GM18502 (cell line): ENCODE data around the gene TMEM235.

ENCODE experiments used
- ATAC-seq: cut with Tn5 transposase; IDR thresholded peaks from one replicate; pipeline ENCODE4 v1.9.1; 2021; ENCODE audit warnings: mild to moderate bottlenecking; ENCODE audit not compliant: unreplicated experiment, poor library complexity

The TMEM235 gene

DNA sequence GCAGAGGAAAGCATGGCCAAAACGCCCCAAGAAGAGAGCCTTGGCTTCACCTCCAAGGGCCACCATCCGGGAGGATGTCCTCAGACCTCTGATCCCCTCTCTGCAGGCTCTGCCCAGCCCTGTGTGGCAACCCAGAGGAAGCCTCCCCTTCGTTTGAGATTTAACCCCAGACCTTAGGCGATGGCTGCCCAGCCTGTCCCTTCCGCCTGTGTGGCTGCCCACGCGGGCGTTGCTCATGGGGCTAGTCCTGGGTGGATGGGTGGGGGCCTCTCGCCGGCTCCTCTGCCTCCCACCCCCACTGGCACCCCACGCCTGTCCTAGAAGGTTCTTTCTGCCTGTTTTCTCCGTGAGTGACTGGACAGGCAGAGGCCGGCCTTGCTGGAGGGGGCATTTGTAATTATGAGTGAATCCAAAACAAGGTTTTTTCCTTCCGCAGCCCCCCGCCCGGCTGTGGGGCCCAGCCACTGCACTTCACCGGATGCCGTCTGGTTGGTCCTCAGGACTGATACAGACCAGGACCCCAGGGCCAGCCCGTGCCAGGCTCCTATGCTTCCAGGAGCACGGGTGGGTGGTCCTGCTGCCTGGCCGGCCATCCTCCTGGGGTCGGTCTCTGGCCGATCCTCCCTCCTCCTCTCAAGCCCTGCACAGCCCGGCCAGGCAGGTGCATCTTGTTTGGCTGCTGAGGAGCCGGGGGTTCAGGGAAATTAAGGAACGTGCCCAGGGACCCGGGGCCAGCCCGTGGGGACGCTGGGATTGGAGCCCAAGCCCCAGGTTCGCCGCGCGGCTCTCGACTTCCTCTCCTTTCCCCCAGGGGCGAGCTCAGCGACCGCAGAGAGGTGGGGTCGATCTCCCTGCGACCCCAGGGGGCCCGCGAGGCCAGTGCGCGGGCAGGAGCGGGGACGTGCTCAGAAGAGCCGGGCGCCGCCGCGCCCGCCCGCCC, at the start of gene TMEM235:
Gene TMEM235 (plus strand): TSS at position 636 of the 940 bp plus-strand sequence. CDS start 393 bp downstream, outside the sequence.
- no peak for ATAC-seq

DNA sequence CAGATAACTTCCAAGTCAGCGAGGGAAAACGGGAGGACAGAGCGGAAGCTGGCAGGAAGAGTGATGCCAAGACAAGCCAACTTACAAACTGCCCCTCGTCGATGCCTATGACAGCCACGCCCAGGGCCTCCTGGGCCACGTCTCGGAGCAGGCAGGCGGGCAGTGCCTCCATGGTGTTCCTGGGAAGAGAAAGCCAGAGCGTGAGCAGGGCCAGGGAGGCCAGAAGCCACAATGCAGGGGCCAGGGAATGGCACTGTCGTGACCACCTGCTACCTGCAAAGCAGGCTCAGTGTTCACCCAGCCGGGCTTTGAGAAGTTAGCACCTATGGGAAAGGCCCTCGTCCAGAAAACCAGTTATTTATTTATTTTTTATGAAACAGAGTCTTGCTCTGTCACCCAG, 48.9 kb upstream of the TMEM235 start:
- ATAC-seq = no peak

DNA sequence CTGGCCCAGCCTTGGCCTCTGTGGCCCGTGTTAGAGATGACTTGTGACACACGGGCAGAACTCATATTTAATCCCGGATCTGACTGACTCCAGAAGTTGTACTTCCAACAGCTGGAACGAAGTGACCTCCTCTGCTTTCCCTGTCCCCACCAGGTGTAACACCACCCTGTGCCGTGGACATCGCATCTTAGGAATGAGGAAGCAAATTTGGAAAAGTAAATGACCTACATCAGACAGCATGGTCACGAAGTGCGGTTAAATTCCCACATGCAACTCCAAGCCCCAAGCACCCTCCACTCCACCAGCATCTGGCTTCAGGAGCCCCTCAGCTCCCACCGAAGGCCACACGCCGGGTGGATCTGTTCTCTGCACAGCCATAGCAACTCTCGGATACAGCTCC, 47.5 kb upstream of the TMEM235 start:
- no peak for ATAC-seq

DNA sequence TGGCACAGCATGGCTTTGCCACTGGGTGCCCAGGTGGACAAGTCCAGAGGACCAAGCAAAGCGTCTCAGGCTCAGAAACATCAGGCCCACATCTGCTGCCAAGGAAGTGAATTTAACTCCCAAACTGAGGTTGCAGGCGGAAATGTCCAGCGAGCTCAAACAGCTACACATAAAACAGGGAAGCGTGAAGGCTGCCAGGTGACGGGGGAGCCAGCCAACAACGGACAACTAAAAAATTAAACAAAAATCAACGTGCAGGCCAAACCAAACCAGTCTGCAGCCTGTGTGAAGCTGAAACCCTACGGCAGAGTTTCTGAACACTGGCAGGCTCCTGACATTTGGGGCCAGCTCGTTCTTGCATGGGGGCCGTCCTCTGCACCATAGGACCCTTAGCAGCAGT, 47.1 kb upstream of the TMEM235 start:
- ATAC-seq = no peak

DNA sequence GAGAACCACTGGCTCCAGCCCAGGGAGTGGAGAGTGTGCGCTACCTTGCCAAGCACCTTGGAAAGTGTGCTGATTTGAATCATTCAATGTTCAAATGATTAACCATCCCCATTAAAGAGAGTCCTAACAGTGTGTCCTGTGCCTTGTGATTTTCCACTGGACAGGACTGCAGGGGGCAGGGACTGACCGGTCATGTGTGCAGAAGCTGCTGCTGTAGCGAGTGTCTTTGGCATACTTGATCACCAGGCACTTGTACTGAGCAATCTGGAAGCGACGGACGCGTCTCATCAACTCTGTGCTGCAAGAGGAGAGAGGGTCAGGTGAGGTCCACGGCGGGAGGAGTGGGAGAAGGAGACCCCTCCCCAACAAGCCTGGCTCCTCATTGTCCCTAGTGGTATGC, 46.6 kb upstream of the TMEM235 start:
- no peak for ATAC-seq

DNA sequence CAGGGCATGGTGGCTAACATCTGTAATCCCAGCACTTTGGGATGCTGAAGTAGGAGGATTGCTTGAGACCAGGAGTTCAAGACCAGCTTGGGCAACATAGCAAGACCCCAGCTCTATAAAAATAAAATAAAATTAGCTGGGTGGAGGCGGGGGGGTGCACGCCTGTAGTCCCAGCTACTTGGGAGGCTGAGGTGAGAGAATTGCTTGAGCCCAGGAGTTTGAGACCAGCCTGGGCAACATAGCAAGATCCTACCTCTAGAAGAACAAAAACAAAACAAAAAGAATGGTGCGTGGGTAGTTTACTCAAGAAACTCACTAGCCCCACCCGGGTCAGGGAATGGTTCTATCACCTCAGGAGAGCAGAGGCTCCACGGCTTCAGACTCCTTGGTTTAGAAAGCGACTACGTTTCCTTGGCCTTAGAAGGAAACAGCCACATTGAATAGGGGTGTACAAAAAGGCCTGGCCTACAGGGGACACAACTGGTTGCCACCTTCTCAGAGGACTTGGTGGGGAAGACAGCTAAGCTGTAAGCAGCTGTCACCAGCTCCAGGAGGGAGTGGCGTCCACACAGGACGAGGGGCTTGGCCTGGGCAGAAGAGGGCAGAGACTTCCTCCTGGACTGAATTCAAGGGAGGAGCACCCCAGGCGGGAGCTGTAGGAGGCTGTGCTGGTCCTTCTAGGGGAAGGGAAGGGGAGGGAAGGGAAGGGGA, 45.3 kb upstream of the TMEM235 start:
- ATAC-seq = no peak

DNA sequence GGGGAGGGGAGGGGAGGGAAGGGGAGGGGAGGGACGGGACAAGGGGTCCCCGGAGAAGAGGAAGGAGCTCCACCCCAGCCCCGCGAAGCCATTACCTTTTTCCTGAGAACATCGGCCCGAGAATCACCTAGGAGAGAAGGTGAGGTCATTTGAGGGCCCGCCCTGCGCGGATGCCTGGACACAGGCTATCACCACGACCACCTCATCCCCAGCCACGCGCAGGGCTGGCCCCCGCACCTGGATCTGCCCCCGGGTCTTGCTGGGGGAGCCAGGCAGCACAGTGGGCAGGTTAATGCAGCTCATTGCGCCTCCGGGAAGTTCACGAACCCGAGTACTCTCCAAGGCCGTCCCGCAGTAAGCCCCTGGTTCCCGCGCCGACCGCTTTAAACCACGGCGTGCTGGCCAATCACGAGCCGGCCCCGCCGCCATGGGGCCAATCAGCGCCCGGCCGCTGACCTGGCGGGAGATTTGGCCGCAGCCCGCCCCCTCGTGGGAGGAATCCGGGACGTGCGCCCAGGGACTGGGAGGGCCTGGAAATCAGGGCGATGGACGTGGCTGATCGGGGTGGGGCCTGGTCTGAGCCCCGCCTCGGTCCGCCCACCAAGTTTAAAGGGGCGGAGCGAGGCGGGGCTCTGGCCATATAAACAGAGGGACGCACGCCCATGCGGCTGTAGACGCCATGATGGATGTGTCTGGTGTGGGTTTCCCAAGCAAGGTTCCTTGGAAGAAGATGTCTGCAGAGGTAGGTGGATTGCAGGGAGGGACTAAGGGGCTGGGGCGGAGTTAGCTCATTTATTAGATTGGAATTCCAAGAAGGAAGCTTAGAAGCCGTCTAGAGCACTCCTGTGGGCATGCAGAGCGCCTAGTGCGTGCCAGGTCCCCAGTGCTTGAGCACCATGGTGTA, 44.5 kb upstream of the TMEM235 start, which contains the start of the genes AFMID and TK1:
Gene AFMID (plus strand): TSS at position 671 of the 904 bp plus-strand sequence. CDS start 9 bp downstream, at position 680.
Gene TK1 (minus strand): TSS at position 361 of the 904 bp plus-strand sequence. CDS start 58 bp downstream, at position 303.
- ATAC-seq = peak; percentile 88

DNA sequence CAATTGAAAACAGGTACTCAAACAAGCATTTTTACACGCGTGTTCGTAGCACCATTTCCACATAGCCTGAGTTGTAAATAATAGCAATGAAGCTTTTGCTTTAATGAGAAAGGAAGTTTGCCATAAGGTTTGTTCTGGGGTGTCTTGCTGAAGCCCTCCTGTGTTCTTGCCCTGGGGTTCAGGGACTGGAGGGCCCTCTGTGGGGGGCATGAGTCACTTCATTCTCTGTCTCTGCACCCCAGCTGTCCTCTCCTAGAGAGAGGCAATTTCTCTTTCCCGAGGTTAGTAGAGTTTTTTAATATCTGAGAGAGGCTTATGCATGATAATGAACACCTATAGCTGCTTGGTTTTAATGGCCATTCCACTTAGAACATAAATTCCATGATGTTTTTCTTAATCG, 34.7 kb upstream of the TMEM235 start:
- ATAC-seq = no peak

DNA sequence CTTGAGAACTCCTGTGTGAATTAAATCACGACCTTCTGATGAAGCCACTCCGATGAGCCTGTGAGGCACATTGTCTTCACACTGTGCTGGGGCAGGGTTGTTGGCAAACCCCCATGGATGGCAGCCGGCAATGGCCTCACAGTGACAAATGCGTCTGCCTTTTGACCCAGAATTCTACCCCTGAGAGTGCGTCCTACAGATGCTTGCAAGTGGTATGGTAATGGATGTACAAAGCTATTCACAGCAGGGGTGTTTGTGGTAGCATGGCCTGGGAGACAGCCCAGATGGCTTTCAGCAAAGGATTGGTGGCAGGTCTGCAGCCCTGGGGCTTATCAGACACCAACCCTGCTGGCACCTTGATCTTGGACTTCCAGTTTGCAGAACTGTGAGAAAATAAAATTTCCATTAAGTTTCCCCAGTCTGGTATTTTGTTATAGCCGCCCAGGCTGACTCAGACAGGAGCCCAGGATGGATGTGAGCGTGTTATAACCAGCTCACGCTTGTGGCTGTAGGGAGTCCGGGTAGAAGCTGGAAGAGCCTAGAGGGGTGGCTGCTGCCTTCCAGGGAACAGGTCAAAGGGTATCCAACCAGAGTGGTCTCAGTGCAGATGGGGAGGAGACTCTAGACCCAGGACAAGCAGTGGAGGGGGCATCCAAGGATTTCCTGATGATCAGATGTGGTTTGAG, 34.1 kb upstream of the TMEM235 start:
- no peak for ATAC-seq

DNA sequence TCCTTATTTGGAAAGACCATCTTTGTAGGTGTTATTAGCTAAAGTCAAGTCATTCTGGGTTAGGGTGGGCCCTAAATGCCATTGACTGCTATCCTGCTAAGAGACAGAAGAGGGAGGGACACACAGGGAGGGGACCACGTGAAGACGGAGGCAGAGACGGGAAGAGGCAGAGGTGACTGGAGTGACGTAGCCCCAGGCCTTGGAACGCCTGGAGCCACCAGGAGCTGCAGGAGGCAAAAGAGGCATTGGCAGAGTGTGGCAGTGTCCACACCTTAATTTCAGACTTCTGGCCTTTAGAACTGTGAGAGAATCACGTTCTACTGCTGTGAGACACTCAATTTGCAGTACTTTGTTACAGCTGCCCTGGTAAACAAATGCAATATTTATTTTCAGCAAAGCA, 31.0 kb upstream of the TMEM235 start:
- no peak for ATAC-seq

DNA sequence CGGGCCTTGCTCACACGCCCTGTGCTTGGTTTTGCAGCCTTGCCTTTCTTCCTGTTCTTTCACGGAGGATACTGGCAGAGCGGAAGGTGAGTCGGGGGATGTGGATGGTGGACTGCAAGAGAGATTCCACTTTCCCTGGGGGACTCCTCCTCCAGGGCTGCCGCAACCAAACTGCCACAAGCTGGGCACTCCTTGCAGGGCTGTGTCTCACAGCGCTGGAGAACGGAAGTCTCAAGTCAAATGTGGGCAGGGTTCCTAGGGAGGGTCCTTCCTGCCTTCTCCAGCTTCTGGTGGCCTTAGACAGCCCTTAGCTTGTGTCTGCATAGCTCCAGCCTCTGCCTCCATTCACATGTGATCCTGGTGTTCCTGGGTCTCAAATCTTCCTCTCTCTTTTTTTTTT, 28.8 kb upstream of the TMEM235 start:
- no peak for ATAC-seq

DNA sequence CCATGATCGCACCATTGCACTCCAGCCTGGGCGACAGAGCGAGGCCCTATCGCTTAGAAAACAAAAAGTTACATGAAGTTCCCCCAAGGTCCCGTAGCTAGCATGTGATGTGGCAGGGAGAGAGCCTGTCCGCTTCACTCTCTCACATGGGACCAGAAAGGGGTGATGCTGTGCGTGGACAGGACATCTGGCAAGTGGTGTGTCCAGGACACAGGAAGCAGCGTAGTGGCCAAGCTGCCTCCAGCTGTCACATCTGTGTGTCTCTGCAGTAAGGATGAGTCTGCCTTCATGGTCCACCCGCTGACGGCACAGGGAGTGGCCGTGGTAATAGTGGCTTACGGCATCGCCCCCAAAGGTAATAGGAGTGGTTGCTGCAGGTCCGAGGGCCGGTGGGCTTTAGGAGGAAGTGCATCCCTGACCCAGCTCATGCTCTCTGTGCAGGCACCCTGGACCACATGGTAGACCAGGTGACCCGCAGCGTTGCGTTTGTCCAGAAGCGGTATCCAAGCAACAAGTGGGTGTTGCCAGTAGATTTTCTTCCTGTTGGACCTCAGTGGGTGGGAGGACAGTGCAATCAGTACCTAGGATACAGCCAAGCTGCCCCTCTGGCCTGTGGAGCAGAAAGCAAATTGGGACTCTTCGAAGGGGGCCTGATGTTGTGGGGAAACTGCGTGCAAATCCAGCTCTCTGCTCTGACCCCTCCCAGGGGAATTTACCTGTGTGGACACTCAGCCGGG, 26.9 kb upstream of the TMEM235 start:
- ATAC-seq = no peak

DNA sequence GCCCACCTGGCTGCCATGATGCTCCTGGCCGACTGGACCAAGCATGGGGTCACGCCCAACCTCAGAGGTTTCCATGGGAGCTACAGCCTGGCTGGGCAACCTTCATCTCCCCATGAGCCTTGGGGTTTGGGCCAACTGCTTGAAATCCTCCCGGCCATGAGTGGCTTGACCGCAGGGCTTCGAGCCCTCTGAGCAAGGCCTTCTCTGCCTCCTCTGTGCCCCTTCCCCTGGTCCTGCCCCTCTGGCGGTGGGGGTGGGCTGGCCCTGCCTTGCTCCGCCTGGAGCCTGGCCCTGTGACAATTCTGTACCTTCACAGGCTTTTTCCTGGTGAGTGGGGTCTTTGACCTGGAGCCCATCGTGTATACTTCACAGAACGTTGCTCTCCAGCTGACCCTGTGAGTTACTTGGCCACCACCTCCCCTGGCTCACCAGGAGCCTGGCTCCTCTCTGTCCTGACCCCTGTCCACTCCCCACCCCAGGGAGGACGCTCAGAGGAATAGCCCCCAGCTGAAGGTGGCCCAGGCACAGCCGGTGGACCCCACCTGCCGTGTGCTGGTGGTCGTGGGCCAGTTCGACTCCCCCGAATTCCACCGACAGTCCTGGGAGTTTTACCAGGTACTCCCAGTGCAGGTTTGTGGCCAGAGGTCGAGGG, 26.2 kb upstream of the TMEM235 start:
- ATAC-seq = no peak

DNA sequence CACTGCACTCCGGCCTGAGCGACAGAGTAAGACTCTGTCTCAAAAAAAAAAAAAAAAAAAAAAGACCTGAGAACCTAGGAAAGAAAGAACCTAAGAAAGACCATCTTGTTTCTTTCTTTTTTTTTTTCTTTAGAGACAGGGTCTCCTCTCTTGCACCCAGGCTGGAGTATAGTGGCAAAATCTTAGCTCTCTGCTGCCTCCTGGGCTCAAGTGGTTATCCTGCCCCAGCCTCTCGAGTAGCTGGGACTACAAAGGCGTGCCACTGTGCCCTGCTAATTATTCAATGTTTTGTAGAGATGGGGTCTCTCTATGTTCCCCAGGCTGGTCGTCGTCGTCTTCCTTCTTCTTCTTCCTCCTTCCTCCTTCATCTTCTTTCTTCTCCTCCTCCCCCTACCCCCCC, 25.1 kb upstream of the TMEM235 start:
- ATAC-seq = no peak

DNA sequence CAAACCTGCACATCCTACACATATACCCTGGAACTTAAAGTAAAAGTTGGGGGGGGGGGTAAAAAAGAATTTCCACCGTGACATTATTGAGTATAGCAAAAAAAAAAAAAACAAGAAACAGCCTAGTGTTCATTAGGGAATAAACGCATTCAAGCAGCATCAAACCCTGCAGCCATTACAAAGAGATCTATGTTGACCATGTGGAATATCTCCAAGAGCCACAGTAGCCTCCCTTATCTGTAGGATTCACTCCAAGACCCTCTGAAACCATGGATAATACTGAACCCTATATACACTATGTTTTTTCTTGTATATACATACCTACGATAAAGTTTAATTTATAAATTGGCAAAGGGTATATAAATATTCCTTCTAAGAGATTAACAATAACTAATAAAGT, 22.9 kb upstream of the TMEM235 start:
- ATAC-seq = no peak

DNA sequence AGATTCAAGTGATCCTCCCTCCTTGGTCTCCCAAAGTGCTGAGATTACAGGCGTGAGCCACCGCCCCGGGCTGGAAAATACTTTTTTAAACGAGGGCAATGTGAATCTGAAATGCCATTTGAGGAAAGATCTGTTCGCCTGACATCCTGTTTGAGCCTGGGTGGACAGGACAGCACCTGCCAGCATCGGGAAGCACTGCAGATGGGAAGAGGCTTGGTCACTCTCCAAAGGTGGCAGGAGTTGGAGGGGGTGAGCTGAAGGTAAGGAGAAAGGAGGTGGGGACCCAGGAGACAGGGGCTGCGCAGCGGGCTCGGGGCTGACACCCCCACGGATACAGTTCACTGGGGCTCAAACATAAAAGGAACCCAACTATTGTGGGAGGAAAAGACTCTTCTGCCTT, 21.3 kb upstream of the TMEM235 start:
- ATAC-seq = no peak

DNA sequence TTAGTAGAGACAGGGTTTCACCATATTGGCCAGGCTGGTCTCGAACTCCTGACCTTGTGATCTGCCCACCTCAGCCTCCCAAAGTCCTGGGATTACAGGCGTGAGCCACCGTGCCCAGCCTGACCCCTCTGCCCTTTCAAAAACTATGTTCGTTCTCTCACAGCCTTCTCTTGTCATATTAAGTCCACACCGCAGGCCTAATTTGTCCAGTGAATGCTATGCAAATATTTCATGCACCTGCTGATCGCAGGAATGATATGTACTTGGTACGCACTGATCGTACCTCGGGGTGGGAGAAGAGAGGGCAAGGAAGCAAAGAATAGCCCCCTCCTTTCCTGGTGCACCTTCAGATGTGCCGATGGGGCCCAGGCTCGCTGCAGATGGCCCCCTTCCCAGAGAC, 20.4 kb upstream of the TMEM235 start:
- ATAC-seq = no peak

DNA sequence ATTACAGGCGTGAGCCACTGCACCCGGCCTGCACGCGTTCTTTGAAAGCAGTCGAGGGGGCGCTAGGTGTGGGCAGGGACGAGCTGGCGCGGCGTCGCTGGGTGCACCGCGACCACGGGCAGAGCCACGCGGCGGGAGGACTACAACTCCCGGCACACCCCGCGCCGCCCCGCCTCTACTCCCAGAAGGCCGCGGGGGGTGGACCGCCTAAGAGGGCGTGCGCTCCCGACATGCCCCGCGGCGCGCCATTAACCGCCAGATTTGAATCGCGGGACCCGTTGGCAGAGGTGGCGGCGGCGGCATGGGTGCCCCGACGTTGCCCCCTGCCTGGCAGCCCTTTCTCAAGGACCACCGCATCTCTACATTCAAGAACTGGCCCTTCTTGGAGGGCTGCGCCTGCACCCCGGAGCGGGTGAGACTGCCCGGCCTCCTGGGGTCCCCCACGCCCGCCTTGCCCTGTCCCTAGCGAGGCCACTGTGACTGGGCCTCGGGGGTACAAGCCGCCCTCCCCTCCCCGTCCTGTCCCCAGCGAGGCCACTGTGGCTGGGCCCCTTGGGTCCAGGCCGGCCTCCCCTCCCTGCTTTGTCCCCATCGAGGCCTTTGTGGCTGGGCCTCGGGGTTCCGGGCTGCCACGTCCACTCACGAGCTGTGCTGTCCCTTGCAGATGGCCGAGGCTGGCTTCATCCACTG, 17.3 kb upstream of the TMEM235 start, which contains the start of gene BIRC5:
Gene BIRC5 (plus strand): TSS at position 238 of the 690 bp plus-strand sequence. CDS start 64 bp downstream, at position 302.
- ATAC-seq = peak; percentile 81
